ENCODE measurements around the gene RHOU.

Gene RHOU

DNA sequence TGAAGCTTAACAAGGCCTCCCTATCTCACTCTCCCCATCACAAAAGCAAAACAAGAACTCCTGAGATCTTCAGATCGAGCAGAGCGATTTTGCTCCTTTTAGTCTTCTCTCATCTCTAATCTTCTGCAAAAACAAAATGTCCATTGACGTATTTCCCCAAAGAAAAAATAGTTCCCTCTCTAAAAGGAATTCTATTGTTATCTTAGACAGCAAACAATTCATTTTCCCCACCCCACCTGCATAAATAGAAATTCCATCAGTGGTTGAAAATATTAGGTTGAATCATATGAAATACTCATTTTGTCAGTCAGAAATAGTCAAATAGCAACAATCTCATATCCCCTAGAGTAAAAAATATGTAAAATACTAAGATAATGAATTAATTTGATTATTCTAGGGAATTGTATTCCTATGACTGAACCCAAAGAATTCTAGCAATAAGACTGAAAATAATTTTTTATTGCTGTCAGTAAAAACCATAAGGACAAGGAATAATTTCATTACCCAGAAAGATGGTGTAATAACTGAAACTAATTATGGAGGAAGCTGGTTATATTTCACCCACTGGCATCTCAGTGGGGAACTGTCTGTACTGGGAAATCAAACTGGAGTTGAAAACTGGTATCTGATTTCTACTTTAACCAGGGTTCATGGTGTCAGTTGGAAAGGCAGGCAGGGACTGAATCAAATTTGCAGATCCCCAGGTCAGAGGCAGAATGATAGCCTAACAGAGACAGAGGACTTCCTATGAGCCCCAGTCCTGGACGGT is 51.3 kb downstream of the RHOU start:
- DNase-seq = no peak

DNA sequence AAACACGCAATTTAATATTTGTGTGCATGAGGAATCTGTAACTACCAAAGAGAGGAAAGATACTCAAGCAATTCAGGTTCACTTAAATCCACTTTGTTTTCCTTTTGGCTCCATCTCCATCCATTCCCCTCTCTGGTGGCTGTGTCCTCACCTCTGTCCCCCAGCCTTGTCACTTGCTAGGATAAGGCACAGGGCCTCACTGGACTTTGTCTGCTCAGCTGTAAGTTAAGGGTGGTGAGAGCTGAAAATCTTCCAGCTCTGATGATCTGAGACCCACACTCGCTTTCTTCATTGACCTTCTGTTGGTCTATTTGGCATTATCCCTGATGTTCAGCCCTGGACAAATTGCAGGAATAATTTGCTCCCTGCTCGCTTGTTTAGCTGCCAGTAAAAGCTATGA is 56.5 kb downstream of the RHOU start:
- DNase-seq = no peak

DNA sequence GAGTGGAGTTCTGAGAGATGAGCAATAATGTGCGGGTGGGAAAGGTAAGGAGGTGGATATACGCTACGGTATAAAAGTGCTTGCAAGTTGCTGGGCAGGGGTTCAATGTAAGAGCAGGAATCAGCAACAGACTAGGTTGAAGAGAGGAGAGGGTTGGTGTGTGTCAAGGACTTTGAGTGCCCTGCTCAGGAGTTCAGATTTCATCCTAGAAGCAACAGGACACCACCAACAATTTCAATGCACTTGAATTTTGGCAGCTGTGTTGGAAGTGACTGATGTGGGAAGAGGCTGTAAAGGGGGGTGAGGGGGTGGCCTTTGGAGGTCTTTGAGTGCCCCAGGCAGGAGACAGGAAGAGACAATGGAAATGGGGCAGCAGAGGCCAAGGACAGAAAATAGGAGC is 57.3 kb downstream of the RHOU start:
- DNase-seq = no peak

DNA sequence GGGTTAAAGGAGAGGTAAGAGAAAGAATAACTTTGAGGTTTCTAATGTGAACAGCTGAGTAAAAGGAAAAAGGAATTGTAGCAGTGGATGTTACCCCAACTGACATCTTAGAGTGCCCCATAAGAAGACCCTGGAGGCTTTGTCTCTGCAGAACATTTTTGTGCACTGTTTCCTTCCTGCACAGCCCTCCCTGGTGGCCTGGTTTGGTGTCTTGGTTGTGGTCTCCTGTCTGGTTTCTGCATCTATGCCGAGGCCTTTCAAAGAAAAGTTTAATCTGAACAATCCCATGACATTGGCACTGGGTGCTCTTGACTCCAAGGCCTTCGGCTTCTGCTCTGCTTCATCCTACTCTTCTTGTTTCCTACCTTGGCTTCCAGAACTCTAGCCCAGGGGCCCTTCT is 57.8 kb downstream of the RHOU start:
- DNase-seq = no peak

GRCh38 chr1:228794173-228794572 is 58.9 kb downstream of the RHOU start:
- DNase-seq = no peak

DNA sequence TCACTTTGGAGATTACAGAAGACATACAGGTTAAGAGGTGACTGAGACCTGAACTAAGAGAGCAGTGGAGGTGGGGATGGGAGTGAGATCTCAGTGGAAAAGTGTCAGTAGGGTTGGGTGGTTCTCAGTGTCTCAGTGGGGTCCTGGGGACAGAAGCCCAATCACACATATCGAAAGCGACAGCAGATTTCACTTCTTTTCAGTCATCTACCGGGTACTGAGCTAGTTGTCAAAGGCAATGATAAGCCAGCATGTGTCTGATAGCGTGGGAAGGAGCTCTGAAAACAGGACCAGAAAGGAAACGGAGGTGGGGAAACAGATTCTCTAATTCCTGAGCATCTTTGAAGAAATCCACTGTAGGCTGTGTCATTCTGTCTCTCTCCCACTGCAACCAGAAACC is 59.5 kb downstream of the RHOU start:
- no peak for DNase-seq

DNA sequence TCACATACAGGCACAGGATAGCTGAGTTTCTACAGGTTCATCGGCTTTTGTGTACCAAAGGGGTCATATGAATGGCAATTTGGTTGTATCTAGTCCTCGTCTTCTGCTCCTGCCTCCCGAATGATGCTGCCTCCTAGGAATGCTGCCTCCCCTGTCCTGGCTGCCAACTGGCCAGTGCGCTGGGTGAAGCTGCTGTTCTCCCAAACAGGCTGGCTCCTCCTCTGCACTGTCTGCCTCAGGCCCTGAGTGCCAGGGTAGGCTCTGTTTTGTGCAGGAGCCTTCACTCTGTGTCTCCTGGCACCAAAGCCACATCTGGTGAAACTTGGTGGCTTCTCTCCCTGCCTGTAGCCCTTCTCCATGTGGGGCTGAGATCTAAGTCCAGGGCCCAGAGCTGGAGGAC is 60.3 kb downstream of the RHOU start:
- no peak for DNase-seq

All from DMS 273 treated with DMSO at 0.1 percent for 48 hours (cell line).